Keratinocyte (primary cell): ENCODE measurements around the gene OR2T11. TPM values are rescaled to one million over a fixed set of nuclear protein-coding genes. Genes with fewer than 3 reads are reported as not detected.
"Not testable (repeated sequence)": the region's sequence is repeated elsewhere in the genome, so short reads cannot be mapped to it uniquely, and the experiment has no call there.

Experiments used
- DNase-seq: peaks from one replicate; pipeline ENCODE4 v3.0.0-alpha.2; 2011; ENCODE audit warnings: low read depth, missing footprints, low spot score
- FAIRE-seq: peaks from 2 replicates; lab custom pipeline; 2011; peaks lifted over from hg19 to GRCh38; lab: Jason Lieb, UNC
- H2AFZ ChIP-seq: 2 replicates; pipeline ENCODE4 v1.6.0; 2012; ENCODE audit warnings: low read length, control low read depth, inconsistent platforms; ENCODE audit not compliant: control insufficient read depth
- H3K27ac ChIP-seq: 2 replicates; pipeline ENCODE4 v1.5.1; 2011; ENCODE audit warnings: low read length; ENCODE audit not compliant: control insufficient read depth, insufficient read depth
- H3K27me3 ChIP-seq: 3 replicates; pipeline ENCODE4 v1.6.0; 2011; ENCODE audit warnings: low read length; ENCODE audit not compliant: control insufficient read depth, insufficient read depth; ENCODE audit errors: extremely low read depth
- H3K36me3 ChIP-seq, 2 experiments: 2 replicates in 1 of 2; 3 replicates in 1 of 2; pipeline ENCODE4 v1.5.1; 2011; ENCODE audit warnings: low read length in 2 of 2, mild to moderate bottlenecking in 1 of 2; ENCODE audit not compliant: control insufficient read depth in 2 of 2, insufficient read depth in 2 of 2; ENCODE audit errors: extremely low read depth in 1 of 2
- H3K4me1 ChIP-seq: 3 replicates; pipeline ENCODE4 v1.5.1; 2011; ENCODE audit warnings: low read length; ENCODE audit not compliant: control insufficient read depth, insufficient read depth; ENCODE audit errors: extremely low read depth
- H3K4me2 ChIP-seq: 3 replicates; pipeline ENCODE4 v1.6.0; 2011; ENCODE audit warnings: low read depth, low read length; ENCODE audit not compliant: control insufficient read depth, insufficient read depth; ENCODE audit errors: extremely low read depth
- H3K4me3 ChIP-seq, 3 experiments: fragments of 200-600 bp in 1 of 3; sonication (generic) in 1 of 3; 2 replicates in 2 of 3; 3 replicates in 1 of 3; pipeline ENCODE4 v1.5.1; 2011 to 2016; ENCODE audit warnings: low read length in 3 of 3, mild to moderate bottlenecking in 3 of 3, control low read depth in 2 of 3, inconsistent platforms in 1 of 3, low read depth in 1 of 3, mixed read lengths in 1 of 3, mixed run types in 1 of 3, moderate library complexity in 1 of 3; ENCODE audit not compliant: control insufficient read depth in 2 of 3, insufficient read depth in 2 of 3; ENCODE audit errors: extremely low read depth in 1 of 3
- H3K79me2 ChIP-seq: 2 replicates; pipeline ENCODE4 v1.6.0; 2012; ENCODE audit warnings: low read length; ENCODE audit not compliant: control insufficient read depth, insufficient read depth
- H3K9ac ChIP-seq: 3 replicates; pipeline ENCODE4 v1.6.0; 2011; ENCODE audit warnings: low read length; ENCODE audit not compliant: control insufficient read depth, insufficient read depth; ENCODE audit errors: extremely low read depth
- H3K9me1 ChIP-seq: 3 replicates; pipeline ENCODE4 v1.6.0; 2011; ENCODE audit warnings: low read length; ENCODE audit not compliant: control insufficient read depth, insufficient read depth; ENCODE audit errors: extremely low read depth
- H3K9me3 ChIP-seq: 2 replicates; pipeline ENCODE4 v1.5.1; 2012; ENCODE audit warnings: low read depth, low read length; ENCODE audit not compliant: control insufficient read depth
- H4K20me1 ChIP-seq: 3 replicates; pipeline ENCODE4 v1.6.0; 2011; ENCODE audit warnings: low read length; ENCODE audit not compliant: control insufficient read depth, insufficient read depth; ENCODE audit errors: extremely low read depth
- dilution Hi-C: fragments of 300-500 bp; cut with MboI; formaldehyde crosslinking; loops from one replicate; pipeline ENCODE4 v1.7.0; 2020; ENCODE audit warnings: low sequenced_read_pairs; ENCODE audit not compliant: extremely low pct_ligation_motif_present
- polyA plus RNA-seq, 5 experiments: library from polyadenylated mRNA; depleted of rRNA in 3 of 5; stranded (reverse) in 3 of 5; stranded (forward) in 1 of 5; unstranded in 1 of 5; fragments of >200 nt; gene quantifications; 1 replicate in 1 of 5; 2 replicates in 3 of 5; 3 replicates in 1 of 5; pipeline versions ENCODE4 v1.2.1 to v1.2.3, GENCODE V29; 2011 to 2012; ENCODE audit warnings: missing spikeins in 2 of 5, low read depth in 1 of 5, low replicate concordance in 1 of 5

OR2T11 gene
- polyA plus RNA-seq, 1 donor (not counting 4 experiments of a cell fraction or from before 2014, with no cell fraction given): not detected

DNA sequence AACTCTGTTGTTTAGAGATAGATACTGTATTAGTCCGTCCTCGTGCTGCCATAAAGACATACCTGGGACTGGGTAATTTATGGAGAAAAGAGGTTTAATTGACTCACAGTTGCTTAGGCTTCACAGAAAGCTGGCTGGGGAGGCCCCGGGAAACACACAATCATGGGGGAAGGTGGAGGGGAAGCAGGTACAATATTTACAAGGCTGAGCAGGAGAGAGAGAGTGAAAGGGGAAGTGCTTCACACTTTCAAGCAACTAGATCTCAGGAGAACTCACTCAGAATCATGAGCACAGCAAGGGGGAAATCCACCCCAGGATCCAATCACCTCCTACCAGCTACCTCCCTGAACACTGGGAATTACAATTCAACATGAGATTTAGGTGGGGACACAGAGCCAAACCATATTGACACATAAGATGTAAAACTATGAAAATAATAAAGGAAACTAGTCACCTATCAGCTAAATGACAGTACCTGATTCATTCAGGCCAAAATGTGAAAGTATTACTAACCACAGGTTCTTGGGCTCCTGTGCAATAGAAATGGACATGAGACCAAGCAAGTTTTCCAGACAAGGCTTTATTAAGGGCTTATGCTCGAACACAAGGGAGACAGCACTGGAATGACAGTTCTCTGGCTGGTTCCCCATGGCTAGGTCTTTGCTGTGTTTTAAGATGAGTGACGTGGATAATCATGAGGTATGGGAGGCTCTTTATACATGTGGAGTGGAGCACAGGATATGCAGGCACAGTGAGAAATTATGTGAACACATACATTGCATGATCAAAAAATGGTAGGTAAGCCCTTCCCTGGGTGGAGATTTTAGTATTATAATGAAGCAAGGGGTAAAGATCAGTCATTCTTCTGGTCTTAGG is 28.8 kb upstream of the OR2T11 start:
- H3K9ac ChIP-seq, H3K36me3 ChIP-seq, H3K4me2 ChIP-seq, H3K27ac ChIP-seq, H3K79me2 ChIP-seq, FAIRE-seq, dilution Hi-C loops, H4K20me1 ChIP-seq, H3K27me3 ChIP-seq, H3K9me1 ChIP-seq, H3K9me3 ChIP-seq, H3K4me1 ChIP-seq, DNase-seq, H2AFZ ChIP-seq, H3K4me3 ChIP-seq: not testable (repeated sequence)

DNA sequence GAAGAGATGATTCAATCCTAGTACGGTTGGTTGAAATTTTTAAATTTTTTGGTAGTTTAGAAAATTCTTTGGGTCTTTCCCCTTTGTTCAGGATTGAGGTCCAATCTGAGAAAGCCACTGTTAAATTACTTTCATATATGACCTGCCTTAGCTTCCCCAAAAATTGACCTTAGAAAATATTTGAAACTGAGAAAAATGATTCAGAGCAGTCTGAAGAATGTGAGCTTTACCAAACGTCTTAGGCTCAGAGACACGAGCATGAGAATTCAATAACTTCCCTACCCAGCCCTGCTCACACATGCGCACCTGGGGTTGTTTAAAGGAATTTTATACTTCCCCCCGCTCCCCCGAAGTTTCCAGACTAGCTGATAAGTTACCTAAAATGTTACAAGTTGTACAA is 21.9 kb upstream of the OR2T11 start:
- H3K27ac ChIP-seq, H2AFZ ChIP-seq, H3K9me1 ChIP-seq, dilution Hi-C loops, H3K4me2 ChIP-seq, H4K20me1 ChIP-seq, H3K9ac ChIP-seq, H3K4me1 ChIP-seq, H3K79me2 ChIP-seq, H3K9me3 ChIP-seq, FAIRE-seq, H3K27me3 ChIP-seq, DNase-seq, H3K36me3 ChIP-seq, H3K4me3 ChIP-seq: not testable (repeated sequence)

GRCh38 chr1:248655354-248655753 is 20.5 kb upstream of the OR2T11 start, which contains the start of gene OR2T27:
Gene OR2T27 (minus strand): TSS chr1:248655528. CDS start chr1:248650884, 4,644 bp downstream.
- H3K36me3 ChIP-seq, H3K9me3 ChIP-seq, H3K79me2 ChIP-seq, H3K4me2 ChIP-seq, H4K20me1 ChIP-seq, H3K27me3 ChIP-seq, H3K9ac ChIP-seq, H3K4me1 ChIP-seq, DNase-seq, dilution Hi-C loops, H3K4me3 ChIP-seq, H3K27ac ChIP-seq, FAIRE-seq, H3K9me1 ChIP-seq, H2AFZ ChIP-seq: not testable (repeated sequence)

GRCh38 chr1:248648770-248649536 is 14.1 kb upstream of the OR2T11 start:
- H4K20me1 ChIP-seq, dilution Hi-C loops, H3K4me1 ChIP-seq, H3K9ac ChIP-seq, H3K9me1 ChIP-seq, H3K79me2 ChIP-seq, H3K4me3 ChIP-seq, H3K9me3 ChIP-seq, FAIRE-seq, H3K36me3 ChIP-seq, H3K4me2 ChIP-seq, H2AFZ ChIP-seq, H3K27me3 ChIP-seq, DNase-seq, H3K27ac ChIP-seq: not testable (repeated sequence)
